ENCODE results near the gene RPRD2.
"Not testable (repeated sequence)": the region's sequence is repeated elsewhere in the genome, so short reads cannot be mapped to it uniquely, and the experiment has no call there.

Gene RPRD2

DNA sequence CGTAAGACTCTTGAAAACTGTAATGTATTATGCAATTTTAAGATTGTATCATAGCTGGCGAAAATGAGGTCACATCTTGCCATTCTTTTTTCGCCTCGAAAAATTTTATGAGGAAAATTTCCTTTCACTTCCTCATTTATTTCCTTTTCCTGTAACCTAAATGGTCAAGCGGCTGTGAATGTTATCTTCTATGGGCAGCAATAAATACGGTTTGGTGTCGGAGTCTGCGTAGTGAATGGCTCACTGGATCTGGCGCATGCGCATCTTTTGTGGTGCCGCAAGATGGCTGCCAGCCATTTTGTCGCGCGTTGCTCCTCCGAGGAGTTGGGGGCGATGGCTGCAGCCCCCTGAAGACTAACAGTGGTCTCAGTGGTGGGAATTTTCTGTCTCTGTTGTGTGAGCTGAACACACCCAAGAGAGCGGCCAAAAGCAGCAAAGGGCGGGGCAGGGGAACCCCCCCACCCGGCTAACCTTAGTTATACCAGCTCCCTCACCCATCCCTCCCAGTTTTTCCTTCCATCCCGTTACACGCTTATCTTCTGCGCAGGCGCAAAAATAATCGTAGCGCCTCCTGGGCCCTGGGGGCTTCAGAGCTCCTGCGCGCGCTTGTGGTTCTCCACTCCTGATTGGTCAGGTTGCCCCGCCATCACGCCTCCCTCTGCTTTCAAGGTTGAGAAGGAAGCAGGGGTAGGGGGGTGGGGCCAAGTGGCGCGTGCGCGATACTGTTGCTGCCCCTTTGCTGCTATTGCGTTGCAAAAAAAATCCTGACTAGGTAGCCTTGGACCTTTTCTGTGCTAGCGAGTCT is at the start of gene RPRD2:
TSS of gene RPRD2 (plus strand) at position 722 of the 805 bp plus-strand sequence. CDS start 568 bp downstream, outside the sequence.
- peak; percentile 98 for DNase-seq (ENCODE audit: low read depth)

DNA sequence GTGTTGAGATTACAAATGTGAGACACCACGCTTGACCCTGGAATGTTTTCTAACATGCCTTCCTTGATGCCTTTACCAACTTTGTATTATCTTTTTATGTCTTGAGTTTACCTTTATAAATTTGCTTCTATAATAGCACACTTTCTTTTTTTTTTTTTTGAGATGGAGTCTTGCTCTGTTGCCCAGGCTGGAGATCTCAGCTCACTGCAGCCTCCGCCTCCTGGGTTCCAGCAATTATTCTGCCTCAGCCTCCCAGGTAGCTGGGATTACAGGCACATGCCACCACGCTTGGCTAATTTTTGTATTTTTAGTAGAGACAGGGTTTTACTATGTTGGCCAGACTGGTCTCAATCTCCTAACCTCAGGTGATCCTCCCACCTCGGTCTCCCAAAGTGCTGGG is 49.3 kb upstream of the RPRD2 start:
- DNase-seq (ENCODE audit: low read depth): not testable (repeated sequence)

DNA sequence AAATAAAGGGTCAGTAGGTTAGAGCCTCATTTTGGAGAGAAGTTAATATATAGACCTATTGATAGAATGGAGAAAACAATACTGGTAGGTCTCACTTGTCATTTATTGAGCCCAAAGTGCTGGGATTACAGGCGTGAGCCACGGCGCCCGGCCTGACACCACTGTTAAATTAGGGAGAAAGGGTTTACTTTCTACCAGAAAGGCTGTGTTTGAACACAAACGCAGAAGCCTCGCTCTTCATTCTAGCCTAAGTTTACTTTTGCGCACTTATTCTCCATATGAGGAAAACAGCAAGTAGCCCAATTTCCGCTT is 43.3 kb upstream of the RPRD2 start:
- DNase-seq (ENCODE audit: low read depth): no peak

DNA sequence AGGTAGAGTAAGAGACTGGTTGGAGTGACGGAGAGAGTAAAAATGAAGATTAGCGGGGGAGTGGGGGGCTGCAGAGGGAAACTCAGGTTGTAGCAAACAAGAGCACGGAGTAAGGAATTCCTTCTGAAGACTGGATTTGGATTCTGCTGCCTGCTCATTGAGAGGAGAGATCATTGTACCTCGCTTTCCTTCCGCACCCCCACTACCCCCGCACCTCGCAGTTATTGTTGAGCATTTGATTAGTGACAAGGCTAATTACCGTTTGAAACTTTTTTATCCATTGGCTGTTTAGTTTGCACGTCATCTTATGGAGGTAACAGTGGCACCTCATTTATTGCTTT is 42.2 kb upstream of the RPRD2 start:
- DNase-seq (ENCODE audit: low read depth): no peak

DNA sequence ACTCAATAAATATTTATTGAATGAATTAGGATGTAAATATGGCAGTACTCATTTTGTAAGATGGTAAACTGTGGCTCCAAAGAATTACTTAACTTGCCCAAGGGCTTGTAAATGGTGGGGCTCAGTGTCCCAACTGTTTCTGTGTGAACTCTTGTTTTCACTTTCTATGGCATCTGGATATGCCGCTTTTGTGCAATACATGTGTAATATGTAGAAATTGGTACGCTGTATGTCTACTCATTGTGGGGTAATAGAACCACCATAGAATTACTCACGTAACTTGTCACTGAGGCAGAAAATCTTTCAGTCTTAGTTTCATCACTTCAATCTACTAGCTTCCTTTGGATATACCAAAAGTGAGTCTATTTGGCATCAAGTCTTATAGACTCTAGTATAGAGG is 41.6 kb upstream of the RPRD2 start:
- DNase-seq (ENCODE audit: low read depth): no peak

DNA sequence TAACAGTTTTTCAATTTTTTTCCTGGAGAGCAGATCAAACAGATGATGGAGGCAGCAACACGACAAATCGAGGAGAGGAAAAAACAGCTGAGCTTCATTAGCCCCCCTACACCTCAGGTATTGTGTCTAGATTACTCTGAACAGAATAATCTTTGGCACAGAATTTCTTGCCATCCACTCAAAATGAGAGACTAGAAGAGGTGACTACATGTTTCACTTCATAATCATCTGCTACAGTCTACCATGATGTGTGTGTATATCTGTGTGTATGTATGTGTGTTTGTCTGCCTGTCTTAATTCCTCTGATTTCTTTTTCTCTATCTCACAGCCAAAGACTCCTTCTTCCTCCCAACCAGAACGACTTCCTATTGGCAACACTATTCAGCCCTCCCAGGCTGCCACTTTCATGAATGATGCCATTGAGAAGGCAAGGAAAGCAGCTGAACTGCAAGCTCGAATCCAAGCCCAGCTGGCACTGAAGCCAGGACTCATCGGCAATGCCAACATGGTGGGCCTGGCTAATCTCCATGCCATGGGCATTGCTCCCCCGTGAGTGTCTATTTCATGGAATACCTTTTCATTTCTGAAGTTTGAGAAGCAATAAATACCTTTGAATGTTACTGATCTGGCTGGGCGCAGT is 31.2 kb upstream of the RPRD2 start:
- no peak for DNase-seq (ENCODE audit: low read depth)

DNA sequence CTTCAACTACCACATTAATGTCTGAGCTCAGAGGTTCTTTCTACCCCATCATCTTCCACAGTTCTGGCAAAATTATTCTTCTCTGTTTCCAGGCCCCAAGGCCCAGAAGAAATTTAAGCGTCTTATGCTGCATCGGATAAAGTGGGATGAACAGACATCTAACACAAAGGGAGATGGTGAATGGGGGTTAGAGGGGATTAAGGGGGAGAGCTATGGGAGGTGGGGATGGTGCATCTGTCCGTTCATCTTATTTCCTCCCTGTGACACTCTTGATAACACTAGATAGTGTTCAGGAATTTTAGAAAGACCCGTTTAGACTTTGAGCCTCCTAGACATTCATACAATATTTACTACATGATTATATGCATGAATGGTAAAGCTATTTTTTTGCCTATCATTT is 17.6 kb upstream of the RPRD2 start:
- DNase-seq (ENCODE audit: low read depth): no peak

DNA sequence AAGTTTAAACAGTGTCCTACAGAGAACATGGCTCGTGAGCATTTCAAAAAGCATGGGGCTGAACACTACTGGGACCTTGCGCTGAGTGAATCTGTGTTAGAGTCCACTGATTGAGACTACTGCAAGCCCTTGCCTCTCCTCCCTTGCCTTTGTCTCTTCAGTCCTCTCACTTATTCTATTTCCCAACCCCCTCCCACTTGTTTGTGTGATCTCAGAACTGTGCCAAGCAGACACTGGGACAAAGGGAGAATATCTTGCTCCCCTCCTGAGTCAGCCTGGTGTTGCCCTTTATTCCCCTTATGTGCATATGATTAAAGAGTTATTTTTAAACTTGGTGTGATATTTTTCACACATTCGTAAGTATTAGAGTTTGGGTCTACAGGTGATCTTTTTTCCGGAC is 11.1 kb upstream of the RPRD2 start:
- no peak for DNase-seq (ENCODE audit: low read depth)

DNA sequence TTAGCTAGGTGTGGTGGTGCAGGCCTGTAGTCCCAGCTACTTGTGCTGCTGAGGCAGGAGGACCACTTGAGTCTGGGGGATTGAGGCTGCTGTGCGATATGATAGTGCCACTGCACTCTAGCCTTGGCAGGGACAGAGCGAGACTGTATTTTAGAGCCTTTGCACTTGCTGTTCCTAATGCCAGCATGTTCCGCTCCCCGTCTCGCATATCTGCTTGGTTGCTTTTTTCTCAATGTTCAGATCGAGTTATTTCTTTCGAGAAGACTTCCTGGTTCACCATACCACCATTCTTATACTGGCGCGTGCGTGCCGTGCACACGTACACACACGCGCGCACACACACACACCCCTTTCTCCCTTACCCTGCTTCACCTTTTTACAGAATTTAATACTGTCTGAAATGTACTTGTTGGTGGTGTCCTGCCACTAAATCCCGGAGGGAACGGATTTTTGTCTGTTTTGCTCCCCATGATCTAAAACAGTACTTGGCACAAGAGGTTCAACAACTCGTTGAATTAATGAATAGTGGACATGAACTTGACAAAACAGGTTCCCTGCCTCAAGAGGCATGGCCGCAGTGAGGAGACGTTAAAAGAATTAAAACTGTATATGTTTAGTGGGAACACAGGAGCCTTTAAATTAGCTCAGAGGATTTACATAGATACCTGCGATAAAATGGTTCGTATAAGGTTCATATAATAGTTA is 1.1 kb upstream of the RPRD2 start:
- no peak for DNase-seq (ENCODE audit: low read depth)

DNA sequence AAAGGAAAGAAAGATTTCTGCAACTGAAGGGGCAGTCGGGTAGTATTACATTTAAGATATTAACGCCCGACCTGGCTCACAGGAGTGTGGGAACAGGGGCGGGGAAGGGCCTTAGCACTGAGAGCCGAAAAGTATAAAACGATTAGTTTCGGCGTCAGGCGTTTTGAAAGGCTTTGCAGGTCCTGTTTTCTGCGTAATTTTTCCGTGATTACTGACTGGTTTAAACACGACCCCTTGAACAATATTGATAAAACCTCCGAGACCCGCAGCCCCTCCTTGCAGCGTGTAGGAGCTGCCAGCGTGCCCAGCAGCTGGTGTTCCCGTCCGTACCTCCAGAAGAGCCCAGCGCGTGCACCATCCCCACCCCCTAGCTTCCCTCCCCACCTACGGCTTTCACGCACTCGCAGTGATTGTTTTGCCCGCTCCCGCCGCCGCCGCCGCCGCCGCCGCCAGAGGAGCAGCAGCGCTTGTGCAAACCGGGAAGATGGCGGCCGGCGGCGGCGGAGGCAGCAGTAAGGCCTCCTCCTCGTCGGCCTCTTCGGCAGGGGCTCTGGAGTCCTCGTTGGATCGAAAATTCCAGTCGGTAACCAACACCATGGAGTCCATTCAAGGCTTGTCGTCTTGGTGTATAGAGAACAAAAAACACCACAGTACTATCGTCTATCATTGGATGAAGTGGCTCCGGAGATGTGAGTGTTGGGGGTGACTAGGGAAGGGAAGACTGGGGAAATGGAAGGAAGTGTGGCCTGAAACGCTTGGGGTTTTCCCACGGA is 470 bp downstream of the RPRD2 start:
- DNase-seq (ENCODE audit: low read depth): peak; percentile 72

DNA sequence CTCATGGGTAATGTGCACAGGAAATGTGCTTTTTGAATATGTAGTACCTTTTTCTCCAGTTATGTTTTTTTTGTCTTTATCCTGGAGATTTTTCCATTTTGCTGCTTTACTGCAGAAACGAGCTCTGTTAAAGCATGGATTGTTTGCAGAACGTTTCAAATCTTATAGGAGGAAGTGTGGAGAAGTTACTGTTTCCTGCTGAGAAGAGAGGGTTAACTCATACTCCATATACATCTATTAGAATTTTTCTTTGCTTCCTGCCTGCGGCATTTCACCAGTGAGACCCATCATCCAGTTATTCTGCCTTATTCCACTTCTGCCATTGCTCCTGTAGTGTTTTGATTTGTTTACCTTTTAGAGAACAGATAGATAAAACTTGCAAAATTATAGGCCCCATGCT is 2.0 kb downstream of the RPRD2 start:
- no peak for DNase-seq (ENCODE audit: low read depth)

DNA sequence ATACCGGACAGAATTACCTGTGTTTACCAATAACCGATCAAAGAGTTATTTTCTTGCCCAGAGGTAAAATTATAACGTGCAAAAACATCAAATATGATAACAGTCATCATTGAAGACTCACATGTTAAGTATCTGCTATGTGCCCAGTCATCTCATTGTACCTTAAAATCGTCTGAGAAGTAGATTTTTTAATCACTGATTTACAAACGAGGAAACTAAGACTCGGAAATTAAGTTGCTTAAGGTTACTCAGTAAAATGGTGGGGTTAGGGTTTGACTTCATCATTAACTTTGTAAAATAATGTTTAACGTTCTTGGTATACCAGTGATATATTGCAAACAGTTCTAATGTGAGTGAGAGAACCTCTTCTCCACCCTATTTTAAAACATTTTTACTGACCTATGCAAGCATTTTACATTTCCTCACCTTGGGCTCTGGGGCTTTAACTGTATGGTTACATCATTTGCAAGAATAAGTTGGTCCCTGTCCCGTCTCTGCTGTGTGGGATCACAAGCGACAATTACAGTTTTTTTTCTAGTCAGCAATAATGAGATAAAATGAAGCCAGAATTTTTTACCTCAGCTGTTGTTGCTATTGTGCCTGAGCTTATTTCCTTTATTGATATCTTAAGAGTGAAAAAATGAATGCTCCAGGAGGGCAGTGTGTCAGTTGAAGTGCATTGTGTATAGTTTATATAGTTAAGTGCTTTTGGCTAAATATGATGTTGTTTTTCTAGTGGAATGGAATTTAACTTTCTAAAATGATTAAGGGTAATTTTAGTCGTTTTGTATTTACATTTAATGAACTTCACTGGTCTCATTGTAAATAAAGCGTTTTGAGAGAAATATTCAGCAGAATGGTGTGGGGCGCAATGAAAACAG is 2.7 kb downstream of the RPRD2 start:
- no peak for DNase-seq (ENCODE audit: low read depth)

DNA sequence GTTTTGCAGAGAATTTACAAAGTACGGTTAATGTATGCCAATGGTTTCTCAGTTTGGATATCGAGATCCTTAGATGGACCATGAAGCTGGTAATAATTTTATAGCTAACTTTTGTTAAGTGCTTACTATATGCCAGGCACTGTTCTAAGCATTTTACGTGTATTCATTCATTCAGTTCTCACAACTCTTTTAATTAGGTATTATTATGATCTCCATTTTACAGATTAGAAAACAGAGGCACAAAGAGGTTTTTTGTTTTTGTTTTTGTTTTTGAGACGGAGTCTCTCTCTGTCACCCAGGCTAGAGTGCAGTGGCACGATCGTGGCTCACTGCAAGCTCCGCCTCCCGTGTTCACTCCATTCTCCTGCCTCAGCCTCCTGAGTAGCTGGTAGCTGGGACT is 7.2 kb downstream of the RPRD2 start:
- no peak for DNase-seq (ENCODE audit: low read depth)

DNA sequence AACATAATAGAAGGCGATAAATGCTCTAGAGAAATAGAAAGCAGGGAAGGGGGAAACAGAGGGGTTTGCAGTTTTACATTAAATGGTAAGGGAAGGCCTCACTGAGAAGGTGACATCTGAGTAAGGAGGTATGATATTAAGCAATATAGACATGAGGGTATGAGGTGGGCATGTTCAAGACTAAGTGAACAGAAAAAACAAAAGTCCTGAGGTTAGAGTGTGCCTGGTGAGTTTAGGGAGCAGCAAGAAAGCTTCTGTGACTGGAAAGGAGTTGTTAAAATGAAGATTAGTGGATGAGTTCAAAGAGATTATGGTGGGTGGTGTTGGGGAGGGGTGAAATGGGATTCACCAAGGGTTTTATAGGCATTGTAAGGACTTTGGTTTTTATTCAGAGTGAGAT is 8.6 kb downstream of the RPRD2 start:
- no peak for DNase-seq (ENCODE audit: low read depth)

DNA sequence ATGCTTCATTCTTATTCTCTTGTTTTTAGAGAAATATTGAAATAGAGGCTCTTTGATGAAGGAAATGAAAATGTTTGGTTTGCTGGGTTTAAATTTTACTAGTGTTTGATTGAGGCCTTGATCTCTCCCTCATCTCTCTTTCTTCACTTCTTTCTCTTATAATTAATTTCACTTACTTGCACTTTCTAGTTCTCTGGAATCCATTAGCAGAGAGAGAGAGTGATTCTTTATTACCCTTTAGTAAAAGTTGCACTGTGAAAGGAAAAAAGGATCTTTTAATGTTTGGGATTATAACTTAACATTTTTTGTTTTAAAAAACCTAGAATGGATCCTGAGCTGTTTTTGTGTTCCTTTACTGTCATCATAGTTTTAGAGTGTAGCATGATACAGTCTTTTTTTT is 12.2 kb downstream of the RPRD2 start:
- no peak for DNase-seq (ENCODE audit: low read depth)

DNA sequence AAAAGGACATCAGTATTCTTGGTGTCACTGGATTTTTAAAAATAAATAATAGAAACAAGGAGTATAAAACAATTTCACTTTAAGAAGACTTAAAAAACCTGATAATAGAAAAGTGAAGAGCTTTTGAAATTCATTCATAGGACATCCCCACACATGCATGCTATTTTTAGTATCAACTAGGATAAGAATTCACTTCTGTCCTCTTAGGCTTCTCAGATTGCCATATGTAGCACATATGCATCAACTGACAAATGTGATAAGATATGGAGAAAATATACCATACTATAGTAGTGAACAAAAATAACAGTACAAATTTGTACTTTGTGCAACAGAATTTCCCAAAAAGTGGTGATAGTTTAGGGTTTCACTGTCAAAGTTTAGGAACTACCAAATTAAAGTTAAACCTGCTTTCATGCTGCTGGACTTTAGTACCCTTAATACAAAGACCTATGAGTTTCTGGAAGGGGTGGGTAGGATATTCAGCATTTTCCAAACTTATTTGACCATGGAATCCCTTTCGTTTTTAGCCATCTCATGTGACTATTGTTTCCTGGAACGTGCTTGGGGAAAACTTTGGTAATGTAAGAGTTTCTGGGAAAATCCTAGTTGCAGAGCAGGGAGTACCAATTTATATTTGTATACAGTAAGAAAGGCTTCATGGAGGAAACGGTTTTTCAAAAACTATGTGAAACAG is 19.8 kb downstream of the RPRD2 start:
- DNase-seq (ENCODE audit: low read depth): no peak

DNA sequence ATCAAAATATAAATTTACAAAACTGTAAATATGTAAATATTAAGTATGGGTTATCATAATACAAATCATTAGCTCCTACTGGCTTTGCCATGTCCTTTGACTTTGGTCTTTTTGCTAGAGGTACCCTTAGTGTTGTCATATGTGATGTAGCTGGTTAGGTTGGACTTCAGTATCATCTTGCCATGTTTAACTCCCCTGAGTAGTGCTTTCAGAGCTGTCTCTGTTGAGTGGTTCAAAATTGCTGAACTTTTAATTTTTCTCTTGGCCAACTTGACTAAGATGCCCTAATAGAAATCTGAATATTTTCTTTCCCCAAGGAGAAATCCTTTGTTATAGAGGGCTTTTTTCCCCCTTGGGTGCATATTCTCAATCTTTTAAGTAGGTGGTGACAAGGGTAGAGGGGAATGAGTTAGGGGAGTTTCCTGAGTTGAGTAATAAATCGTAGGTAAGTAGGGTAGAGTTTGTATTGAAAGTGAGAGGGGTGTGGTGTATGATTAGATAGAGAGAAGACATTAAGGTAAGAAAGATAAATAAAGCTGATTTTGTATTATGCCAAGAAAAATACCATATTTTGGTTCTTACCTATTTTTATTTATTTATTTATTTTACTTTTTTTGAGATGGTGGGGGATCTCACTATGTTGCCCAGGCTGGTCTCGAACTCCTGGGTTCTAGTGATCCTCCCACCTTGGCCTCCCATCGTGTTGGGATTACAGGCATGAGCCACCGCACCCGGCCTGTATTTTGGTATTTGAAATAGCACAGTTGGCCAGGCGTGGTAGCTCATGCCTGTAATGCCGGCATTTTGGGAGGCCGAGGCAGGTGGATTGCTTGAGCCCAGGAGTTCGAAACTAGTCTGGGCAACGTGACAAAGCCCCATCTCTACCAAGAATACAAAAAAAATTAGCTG is 21.8 kb downstream of the RPRD2 start:
- DNase-seq (ENCODE audit: low read depth): no peak

DNA sequence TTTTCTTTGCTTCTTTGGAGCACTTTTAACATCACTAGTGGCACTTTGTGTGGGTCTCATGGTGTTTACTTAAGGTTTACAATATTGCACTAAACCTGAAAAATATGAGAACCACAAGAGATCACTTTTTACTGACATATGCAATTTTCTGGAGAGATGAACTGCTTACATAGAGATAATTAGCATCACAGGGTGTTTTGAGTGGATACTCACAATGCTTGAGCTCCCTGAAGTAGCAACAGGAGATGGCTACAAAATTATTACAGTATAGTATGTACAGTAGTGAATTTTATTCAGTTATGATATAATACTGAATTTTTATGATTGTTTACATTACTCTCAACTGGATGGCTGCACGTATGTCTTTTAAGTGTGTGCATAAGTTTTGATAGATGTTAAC is 22.6 kb downstream of the RPRD2 start:
- no peak for DNase-seq (ENCODE audit: low read depth)

DNA sequence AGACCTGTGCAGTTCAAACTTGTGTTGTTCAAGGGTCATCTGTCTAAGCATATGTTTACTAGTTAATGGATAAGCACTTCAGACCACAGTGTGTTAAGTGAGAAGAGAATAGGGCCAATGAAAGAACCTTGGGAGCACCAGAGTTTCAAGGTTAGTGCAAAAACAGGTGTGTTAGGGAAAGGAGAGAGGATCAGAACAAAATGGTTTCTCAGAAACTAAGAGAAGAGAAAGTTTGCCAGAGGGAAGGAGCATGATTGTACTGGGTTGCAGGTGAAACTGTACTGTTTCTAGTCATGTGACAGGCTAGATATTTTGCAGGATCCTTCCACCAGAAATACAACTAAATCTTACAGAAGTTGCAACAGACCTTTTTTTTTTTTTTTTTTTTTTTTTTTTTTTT is 23.3 kb downstream of the RPRD2 start:
- DNase-seq (ENCODE audit: low read depth): no peak

DNA sequence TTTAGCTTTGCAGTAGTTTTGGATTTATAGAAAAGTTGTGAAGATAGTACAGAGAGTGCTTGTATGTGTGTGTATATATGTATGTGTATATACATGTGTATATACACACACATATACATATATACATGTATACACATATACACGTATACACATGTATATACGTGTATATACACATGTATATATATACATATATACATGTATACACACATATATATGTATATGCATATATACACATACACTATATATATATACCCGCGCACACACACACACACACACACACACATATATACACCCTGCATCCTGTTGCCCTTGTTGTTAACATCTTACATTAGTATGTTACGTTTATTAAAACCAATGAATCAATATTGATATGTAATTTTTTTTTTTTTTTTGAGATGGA is 24.3 kb downstream of the RPRD2 start:
- DNase-seq (ENCODE audit: low read depth): no peak

Measured in activated T-helper 9 cell treated with anti-CD3 and anti-CD28 coated beads, Interleukin-2, amount 50 U/mL, for 16 hours (primary cell).